H1 (cell line): Measurements from ENCODE around the gene VEGFC. TPM values are rescaled to one million over a fixed set of nuclear protein-coding genes. Genes with fewer than 3 reads are reported as not detected.

ENCODE experiments used
- CTCF ChIA-PET: fragments of 300-600 bp; sonication (Branson Sonifier 250); formaldehyde crosslinking; loops from one replicate; lab custom pipeline; 2021; ENCODE audit not compliant: partially characterized antibody; lab: Charles Lee
- POLR2A ChIA-PET: fragments of 300-600 bp; sonication (Branson Sonifier 250); formaldehyde crosslinking; loops from one replicate; lab custom pipeline; 2021; ENCODE audit warnings: inconsistent platforms; ENCODE audit not compliant: partially characterized antibody; lab: Charles Lee
- DNase-seq, 2 experiments: peaks; one replicate each; pipeline versions ENCODE4 v3.0.0 to v3.0.0-alpha.2; 2010 to 2022; ENCODE audit warnings: low spot score in 2 of 2, low read depth in 1 of 2, mixed read lengths in 1 of 2
- FAIRE-seq: peaks from 2 replicates; lab custom pipeline; 2011; peaks lifted over from hg19 to GRCh38; lab: Jason Lieb, UNC
- H2AFZ ChIP-seq: 2 replicates; pipeline ENCODE4 v1.8.1; 2012; ENCODE audit warnings: low read length, inconsistent platforms
- H2AK5ac ChIP-seq: 2 replicates; pipeline ENCODE4 v1.6.1; 2013; ENCODE audit warnings: low read depth, low read length
- H2BK120ac ChIP-seq: replicated peaks from 2 replicates; pipeline ENCODE3; 2013; ENCODE audit warnings: low read depth, low read length, inconsistent platforms
- H2BK12ac ChIP-seq: 2 replicates; pipeline ENCODE4 v1.6.1; 2013; ENCODE audit warnings: low read depth, low read length
- H2BK15ac ChIP-seq: 2 replicates; pipeline ENCODE4 v1.6.1; 2013; ENCODE audit warnings: low read length
- H2BK20ac ChIP-seq: 2 replicates; pipeline ENCODE4 v1.6.1; 2013; ENCODE audit warnings: low read length
- H2BK5ac ChIP-seq: 2 replicates; pipeline ENCODE4 v1.6.1; 2013; ENCODE audit warnings: low read depth, low read length
- H3K14ac ChIP-seq: 2 replicates; pipeline ENCODE4 v1.6.1; 2013; ENCODE audit warnings: inconsistent platforms; ENCODE audit not compliant: insufficient read length
- H3K18ac ChIP-seq: 2 replicates; pipeline ENCODE4 v1.6.1; 2013; ENCODE audit warnings: low read length; ENCODE audit errors: extremely low read depth
- H3K23ac ChIP-seq: 2 replicates; pipeline ENCODE4 v1.6.1; 2013; ENCODE audit warnings: inconsistent platforms; ENCODE audit not compliant: insufficient read length
- H3K23me2 ChIP-seq: 2 replicates; pipeline ENCODE4 v1.6.1; 2013; ENCODE audit warnings: low read depth, low read length
- H3K27ac ChIP-seq: 2 replicates; pipeline ENCODE4 v1.6.1; 2011; ENCODE audit warnings: low read depth, low read length, inconsistent platforms
- H3K27me3 ChIP-seq, 4 experiments: replicated peaks in 1 of 4; 1 replicate in 1 of 4; 2 replicates in 3 of 4; pipeline versions ENCODE4 v1.6.1 to v1.8.1; 2011 to 2013; ENCODE audit warnings: low read length in 3 of 4, mild to moderate bottlenecking in 3 of 4, inconsistent platforms in 2 of 4, mixed read lengths in 2 of 4, moderate library complexity in 1 of 4; ENCODE audit not compliant: control insufficient read depth in 3 of 4, insufficient read depth in 3 of 4; ENCODE audit errors: extremely low read depth in 1 of 4
- H3K36me3 ChIP-seq, 4 experiments: 2 replicates each; pipeline versions ENCODE4 v1.6.1 to v1.8.1; 2011 to 2013; ENCODE audit warnings: mild to moderate bottlenecking in 4 of 4, low read length in 3 of 4, moderate library complexity in 2 of 4, control low read depth in 1 of 4, inconsistent platforms in 1 of 4; ENCODE audit not compliant: insufficient read depth in 4 of 4, control insufficient read depth in 2 of 4
- H3K4ac ChIP-seq: replicated peaks from 2 replicates; pipeline ENCODE3; 2013; ENCODE audit warnings: low read length, low read depth, mixed read lengths, inconsistent platforms; ENCODE audit not compliant: insufficient read length
- H3K4me1 ChIP-seq, 4 experiments: replicated peaks in 1 of 4; 1 replicate in 1 of 4; 2 replicates in 3 of 4; pipeline versions ENCODE4 v1.6.1 to v1.8.1; 2011 to 2013; ENCODE audit warnings: low read length in 3 of 4, inconsistent platforms in 2 of 4, mixed read lengths in 1 of 4; ENCODE audit not compliant: insufficient read depth in 4 of 4, control insufficient read depth in 3 of 4
- H3K4me2 ChIP-seq, 2 experiments: 2 replicates each; pipeline versions ENCODE4 v1.6.1 to v1.8.1; 2011 to 2013; ENCODE audit warnings: low read depth in 2 of 2, low read length in 2 of 2, control low read depth in 1 of 2, inconsistent platforms in 1 of 2, mild to moderate bottlenecking in 1 of 2; ENCODE audit not compliant: insufficient read depth in 1 of 2
- H3K4me3 ChIP-seq, 4 experiments: fragments of 200-600, 300-600 bp in 1 of 4; sonication (generic), shearing (Covaris generic), sonication (Bioruptor Twin) in 1 of 4; 2 replicates each; pipeline versions ENCODE4 v1.5.1 to v1.8.1; 2011 to 2016; ENCODE audit warnings: low read length in 4 of 4, low read depth in 3 of 4, control low read depth in 2 of 4, inconsistent platforms in 2 of 4, mild to moderate bottlenecking in 2 of 4, mixed read lengths in 1 of 4, moderate library complexity in 1 of 4; ENCODE audit not compliant: insufficient read depth in 2 of 4; ENCODE audit errors: extremely low read depth in 1 of 4
- H3K56ac ChIP-seq: replicated peaks from 2 replicates; pipeline ENCODE3; 2013; ENCODE audit warnings: low read depth, mild to moderate bottlenecking, mixed read lengths, low read length, inconsistent platforms; ENCODE audit not compliant: insufficient read length
- H3K79me1 ChIP-seq: 2 replicates; pipeline ENCODE4 v1.6.1; 2013; ENCODE audit warnings: low read depth, low read length, control low read depth
- H3K79me2 ChIP-seq, 2 experiments: 2 replicates each; pipeline versions ENCODE4 v1.6.1 to v1.8.1; 2012 to 2013; ENCODE audit warnings: low read length in 2 of 2, mild to moderate bottlenecking in 2 of 2, inconsistent platforms in 1 of 2; ENCODE audit not compliant: insufficient read depth in 2 of 2, control insufficient read depth in 1 of 2
- H3K9ac ChIP-seq, 4 experiments: replicated peaks in 1 of 4; 1 replicate in 1 of 4; 2 replicates in 3 of 4; pipeline versions ENCODE4 v1.6.1 to v1.8.1; 2011 to 2013; ENCODE audit warnings: low read depth in 3 of 4, low read length in 3 of 4, control low read depth in 2 of 4, mild to moderate bottlenecking in 2 of 4, moderate library complexity in 2 of 4, inconsistent platforms in 1 of 4; ENCODE audit errors: extremely low read depth in 1 of 4
- H3K9me3 ChIP-seq, 2 experiments: 2 replicates each; pipeline versions ENCODE4 v1.6.1 to v1.8.1; 2012 to 2013; ENCODE audit warnings: mild to moderate bottlenecking in 2 of 2, moderate library complexity in 2 of 2, control low read depth in 1 of 2, inconsistent platforms in 1 of 2, low read depth in 1 of 2, low read length in 1 of 2, mixed read lengths in 1 of 2; ENCODE audit not compliant: insufficient read depth in 2 of 2
- H4K20me1 ChIP-seq, 2 experiments: replicated peaks in 1 of 2; 2 replicates each; pipeline versions ENCODE3 to v1.8.1; 2011 to 2013; ENCODE audit warnings: inconsistent platforms in 2 of 2, low read length in 2 of 2, mild to moderate bottlenecking in 1 of 2; ENCODE audit not compliant: insufficient read depth in 2 of 2, control insufficient read depth in 1 of 2
- H4K5ac ChIP-seq: 2 replicates; pipeline ENCODE4 v1.6.1; 2013; ENCODE audit warnings: low read length, low read depth, mixed read lengths, inconsistent platforms; ENCODE audit not compliant: insufficient read length
- H4K8ac ChIP-seq: 2 replicates; pipeline ENCODE4 v1.8.0; 2013; ENCODE audit warnings: mild to moderate bottlenecking, moderate library complexity, low read length, inconsistent platforms; ENCODE audit not compliant: insufficient read depth; ENCODE audit errors: extremely low read depth
- H4K91ac ChIP-seq: replicated peaks from 2 replicates; pipeline ENCODE3; 2013; ENCODE audit warnings: low read length, mixed read lengths, inconsistent platforms; ENCODE audit not compliant: insufficient read length
- ATF2 ChIP-seq: IDR thresholded peaks from 2 replicates; pipeline ENCODE4 v1.6.1; 2012; ENCODE audit warnings: low read length, inconsistent platforms
- BRCA1 ChIP-seq: IDR thresholded peaks from 2 replicates; pipeline ENCODE4 v1.6.1; 2012; ENCODE audit warnings: low read depth, low read length, improper control_type of control experiment
- CHD1 ChIP-seq: IDR thresholded peaks from 2 replicates; pipeline ENCODE4 v1.6.1; 2012; ENCODE audit warnings: low read depth, low read length, improper control_type of control experiment
- CTCF ChIP-seq, 3 experiments: IDR thresholded peaks; 1 replicate in 2 of 3; 2 replicates in 1 of 3; pipeline versions ENCODE4 v1.5.1 to v1.6.1; 2011; ENCODE audit warnings: low read length in 3 of 3, mild to moderate bottlenecking in 3 of 3, inconsistent platforms in 2 of 3, low read depth in 1 of 3, moderate library complexity in 1 of 3; ENCODE audit not compliant: insufficient read depth in 1 of 3; ENCODE audit errors: control extremely low read depth in 1 of 3
- EP300 ChIP-seq, 2 experiments: IDR thresholded peaks; 1 replicate in 1 of 2; 2 replicates in 1 of 2; pipeline ENCODE4 v1.6.1; 2011 to 2012; ENCODE audit warnings: low read depth in 2 of 2, low read length in 2 of 2, mild to moderate bottlenecking in 2 of 2, borderline replicate concordance in 1 of 2, inconsistent platforms in 1 of 2, moderate library complexity in 1 of 2
- RBBP5 ChIP-seq: IDR thresholded peaks from 2 replicates; pipeline ENCODE4 v1.7.1; 2012; ENCODE audit warnings: low read depth, mild to moderate bottlenecking, inconsistent platforms, low read length, moderate library complexity, borderline replicate concordance
- SIRT6 ChIP-seq: IDR thresholded peaks from one replicate; pipeline ENCODE4 v1.7.1; 2012; ENCODE audit warnings: low read length, inconsistent platforms
- SIX5 ChIP-seq: IDR thresholded peaks from 2 replicates; pipeline ENCODE4 v1.6.1; 2011; ENCODE audit warnings: mild to moderate bottlenecking, low read depth, low read length
- WGBS, 2 experiments: shearing (Covaris generic) in 1 of 2; methylation state at CpG; one replicate each; pipeline versions ENCODE4 v1.1.6 to v1.1.7; 2013 to 2015; ENCODE audit warnings: low lambda C conversion rate in 2 of 2, mixed read lengths in 2 of 2, inconsistent platforms in 1 of 2, low coverage in 1 of 2, missing lambda C conversion rate in 1 of 2; ENCODE audit not compliant: insufficient replicate concordance in 2 of 2, insufficient coverage in 1 of 2, insufficient read length in 1 of 2; ENCODE audit errors: extremely low coverage in 1 of 2, missing lambda C conversion rate in 1 of 2; 5-methylcytosine and 5-hydroxymethylcytosine counted together
- polyA plus RNA-seq, 7 experiments: library from polyadenylated mRNA; depleted of rRNA in 3 of 7; stranded (reverse) in 5 of 7; unstranded in 2 of 7; fragments of >200 nt in 5 of 7; fragments of 200-250 nt in 2 of 7; gene quantifications; 1 replicate in 5 of 7; 2 replicates in 1 of 7; 4 replicates in 1 of 7; pipeline versions ENCODE4 v1.2.1 to v1.2.3, GENCODE V29; 2011 to 2013; ENCODE audit warnings: missing spikeins in 2 of 7, mixed read lengths in 2 of 7
- total RNA-seq: library from RNA; stranded (reverse); fragmentation: NEBNext Ultra II Directional; extraction: Animal tissue kit (Norgen Biotek cat#: 25700); gene quantifications from 2 replicates; pipeline ENCODE4 v1.2.1, GENCODE V29; 2021

VEGFC gene
- total and polyA plus RNA-seq, 2 of the 8 experiments (the other 6 are each of a cell fraction or from before 2014, with no cell fraction given), result 0.53 to 1.4 TPM

- no peak overlapping the region for H2BK120ac ChIP-seq
- no peak overlapping the region for H3K23ac ChIP-seq
- no peaks in the 10 kb centered on the region for H3K79me1 ChIP-seq
- no peaks in the 10 kb centered on the region for H3K9me3 ChIP-seq
- no peak overlapping the region for H4K5ac ChIP-seq
- H2BK20ac ChIP-seq, result no peak overlapping the region
- no peak overlapping the region for H4K91ac ChIP-seq
- ChIA-PET CTCF (interaction anchor here (1.2 kb wide), 1 partner anchor 280 kb away, joined by 3 read pairs; no protein-coding TSS in a partner anchor), POLR2A (no interaction called here)
- H3K4me2 ChIP-seq, result no peak overlapping the region
- H4K20me1 ChIP-seq, result no peaks in the 10 kb centered on the region
- WGBS, 2 experiments, result 81% methylated on average over 2 of the region's 2 CpGs; no CpG with 5 or more reads in 1 of the 2 experiments
- H3K14ac ChIP-seq, result no peak overlapping the region
- no peak for TF ChIP-seq ATF2
- TF ChIP-seq CTCF (IDR thresholded peaks at IDR 0.05; ENCODE audit: control extremely low read depth in 1 of 3, insufficient read depth in 1 of 3, low read depth in 1 of 3, low read length in 3 of 3), result no peak
- TF ChIP-seq CHD1, result no peak
- TF ChIP-seq SIX5, result no peak
- TF ChIP-seq BRCA1, result no peak
- TF ChIP-seq RBBP5, result no peak
- no peak for TF ChIP-seq EP300 (IDR thresholded peaks at IDR 0.05; ENCODE audit: borderline replicate concordance in 1 of 2, low read depth in 2 of 2, low read length in 2 of 2)
- no peak for TF ChIP-seq SIRT6
- H3K4me1 ChIP-seq, result no peaks in the 10 kb centered on the region
- no peak overlapping the region for H3K4me3 ChIP-seq
- H2BK15ac ChIP-seq, result no peak overlapping the region
- H3K36me3 ChIP-seq, result no peaks in the 10 kb centered on the region
- no peak overlapping the region for H3K4ac ChIP-seq
- no peaks in the 10 kb centered on the region for H3K27me3 ChIP-seq
- no peak overlapping the region for H3K27ac ChIP-seq
- H2AFZ ChIP-seq, result no peak overlapping the region
- no peak overlapping the region for H3K18ac ChIP-seq
- no peak overlapping the region for H3K9ac ChIP-seq
- H3K23me2 ChIP-seq, result no peaks in the 10 kb centered on the region; the same call in 1 of the 2 replicates
- no peak overlapping the region for H2BK5ac ChIP-seq
- H3K79me2 ChIP-seq, result no peaks in the 10 kb centered on the region
- no peak overlapping the region for H3K56ac ChIP-seq
- H2AK5ac ChIP-seq, result no peak overlapping the region
- H2BK12ac ChIP-seq, result no peak overlapping the region
- FAIRE-seq (no peak), DNase-seq (no peak)
- H4K8ac ChIP-seq, result no peak overlapping the region
Observed at GRCh38 chr4:176755613-176756012, 37.1 kb downstream of the VEGFC start.
